Cardiac muscle cell (in vitro differentiated cells and primary cell): ENCODE measurements around the gene KCNH5. TPM values are rescaled to one million over a fixed set of nuclear protein-coding genes. Genes with fewer than 3 reads are reported as not detected.

Experiments
- DNase-seq, 2 donors: peaks; one replicate each; pipeline versions ENCODE4 v3.0.0 to v3.0.0-alpha.2; 2010 to 2017; ENCODE audit warnings: low read depth in 1 of 2, low spot score in 1 of 2
- H3K27ac ChIP-seq: fragments of 200-600 bp; sonication (generic); 2 replicates; pipeline ENCODE4 v1.5.1; 2016
- H3K27me3 ChIP-seq: fragments of 200-600 bp; sonication (generic); 2 replicates; pipeline ENCODE4 v1.6.0; 2016; ENCODE audit warnings: control low read depth
- H3K36me3 ChIP-seq: fragments of 200-600 bp; sonication (generic); 2 replicates; pipeline ENCODE4 v1.5.1; 2016; ENCODE audit warnings: control low read depth
- H3K4me1 ChIP-seq: fragments of 200-600 bp; sonication (generic); 2 replicates; pipeline ENCODE4 v1.8.1; 2017; ENCODE audit warnings: low read depth, mild to moderate bottlenecking, mixed run types
- H3K4me3 ChIP-seq: fragments of 200-600 bp; sonication (generic); 2 replicates; pipeline ENCODE4 v1.5.1; 2016; ENCODE audit warnings: mild to moderate bottlenecking
- H3K9me3 ChIP-seq: fragments of 200-600 bp; sonication (generic); 2 replicates; pipeline ENCODE4 v1.5.1; 2017; ENCODE audit warnings: low read depth, mild to moderate bottlenecking, control low read depth
- polyA plus RNA-seq: library from polyadenylated mRNA; unstranded; fragments of >200 nt; fragmentation: Nextera tagmentation; extraction: Ambion mirVana; gene quantifications from 2 replicates; pipeline ENCODE4 v1.2.1, GENCODE V29; 2016
- total RNA-seq: library from RNA; depleted of rRNA; stranded (reverse); fragments of >200 nt; gene quantifications from 2 replicates; pipeline ENCODE4 v1.2.3, GENCODE V29; 2016
- TF ChIP-seq, protein P1 (sequence below): IDR thresholded peaks from 2 replicates; pipeline ENCODE4 v1.5.1; 2012; ENCODE audit warnings: low read depth, mild to moderate bottlenecking, low read length

The KCNH5 gene
- total and polyA plus RNA-seq, 2 experiments from 2014 or later, result 0.06 TPM; not detected in 1

DNA sequence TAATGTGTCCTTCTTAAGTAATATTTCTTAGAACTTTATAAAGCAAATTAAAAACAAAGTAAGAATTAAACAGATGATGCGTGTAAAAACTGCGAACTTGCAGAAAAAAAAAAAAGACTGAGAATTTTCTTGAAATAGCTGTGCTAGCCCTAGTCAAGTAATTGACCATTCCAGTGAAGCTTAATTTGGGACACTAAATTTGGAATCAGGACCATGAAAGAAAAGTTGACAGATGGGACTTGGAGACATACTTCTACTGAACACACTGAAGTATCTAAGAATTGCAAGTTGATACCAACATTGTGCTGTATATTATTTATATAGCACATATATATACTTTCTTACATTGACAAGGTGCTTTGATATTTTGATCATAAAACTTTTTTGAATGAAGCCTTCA is 386.6 kb downstream of the KCNH5 start:
- no peaks in the 10 kb centered on the region for H3K36me3 ChIP-seq
- H3K9me3 ChIP-seq, result no peaks in the 10 kb centered on the region
- peaks cover 9% of the 10 kb centered on the region for H3K4me1 ChIP-seq
- TF ChIP-seq, protein P1, sequence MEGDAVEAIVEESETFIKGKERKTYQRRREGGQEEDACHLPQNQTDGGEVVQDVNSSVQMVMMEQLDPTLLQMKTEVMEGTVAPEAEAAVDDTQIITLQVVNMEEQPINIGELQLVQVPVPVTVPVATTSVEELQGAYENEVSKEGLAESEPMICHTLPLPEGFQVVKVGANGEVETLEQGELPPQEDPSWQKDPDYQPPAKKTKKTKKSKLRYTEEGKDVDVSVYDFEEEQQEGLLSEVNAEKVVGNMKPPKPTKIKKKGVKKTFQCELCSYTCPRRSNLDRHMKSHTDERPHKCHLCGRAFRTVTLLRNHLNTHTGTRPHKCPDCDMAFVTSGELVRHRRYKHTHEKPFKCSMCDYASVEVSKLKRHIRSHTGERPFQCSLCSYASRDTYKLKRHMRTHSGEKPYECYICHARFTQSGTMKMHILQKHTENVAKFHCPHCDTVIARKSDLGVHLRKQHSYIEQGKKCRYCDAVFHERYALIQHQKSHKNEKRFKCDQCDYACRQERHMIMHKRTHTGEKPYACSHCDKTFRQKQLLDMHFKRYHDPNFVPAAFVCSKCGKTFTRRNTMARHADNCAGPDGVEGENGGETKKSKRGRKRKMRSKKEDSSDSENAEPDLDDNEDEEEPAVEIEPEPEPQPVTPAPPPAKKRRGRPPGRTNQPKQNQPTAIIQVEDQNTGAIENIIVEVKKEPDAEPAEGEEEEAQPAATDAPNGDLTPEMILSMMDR, result no peak
- no peaks in the 10 kb centered on the region for H3K27me3 ChIP-seq
- no peak for DNase-seq
- no peak overlapping the region for H3K27ac ChIP-seq
- H3K4me3 ChIP-seq, result no peak overlapping the region

DNA sequence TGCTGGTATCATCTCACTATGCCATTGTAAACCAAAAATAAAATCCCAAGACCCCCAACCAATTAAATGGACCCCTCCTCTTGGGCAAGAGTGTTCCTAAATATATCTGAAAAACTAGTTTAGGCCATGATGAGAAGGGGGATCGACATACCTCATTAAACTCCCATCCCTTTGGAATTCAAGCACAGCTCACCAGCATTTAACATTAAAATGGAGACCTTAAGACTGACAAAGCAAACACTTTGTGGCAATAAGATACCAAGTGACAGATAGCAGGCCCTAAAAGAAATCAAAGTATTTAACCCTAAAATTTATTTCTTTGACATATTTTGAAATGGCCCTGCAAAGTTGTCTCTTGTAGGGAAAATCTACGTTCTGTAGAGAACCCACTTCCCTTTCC is 387.9 kb downstream of the KCNH5 start:
- Histone ChIP-seq H3K27ac (no peak overlapping the region), H3K36me3 (no peaks in the 10 kb centered on the region), H3K9me3 (no peaks in the 10 kb centered on the region), H3K4me1 (no peaks in the 10 kb centered on the region), H3K4me3 (no peak overlapping the region), H3K27me3 (no peaks in the 10 kb centered on the region)
- TF ChIP-seq, protein P1, result no peak
- DNase-seq, result no peak

DNA sequence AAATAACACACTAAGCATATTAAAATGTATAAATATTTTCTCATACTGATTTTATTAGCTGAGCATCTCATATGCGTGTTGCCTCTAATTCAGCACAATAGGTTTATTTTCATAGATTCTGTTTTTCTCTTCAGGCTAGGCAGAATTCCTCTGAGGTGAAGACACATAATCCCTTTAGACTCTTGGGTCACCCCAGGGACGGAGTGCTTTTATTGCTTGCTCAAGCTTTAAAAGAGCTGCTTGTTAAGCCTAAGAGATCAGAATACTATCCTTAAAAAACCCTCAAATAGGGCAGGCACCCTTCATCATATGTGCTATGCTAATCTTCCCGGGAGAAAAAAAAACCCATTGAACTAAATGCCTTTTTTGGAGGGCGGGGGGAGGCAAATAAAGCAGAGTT is 390.1 kb downstream of the KCNH5 start:
- TF ChIP-seq, protein P1, result no peak
- no peaks in the 10 kb centered on the region for H3K36me3 ChIP-seq
- H3K27ac ChIP-seq, result no peak overlapping the region
- no peaks in the 10 kb centered on the region for H3K4me1 ChIP-seq
- no peaks in the 10 kb centered on the region for H3K27me3 ChIP-seq
- no peak for DNase-seq
- no peak overlapping the region for H3K4me3 ChIP-seq
- H3K9me3 ChIP-seq, result no peaks in the 10 kb centered on the region

DNA sequence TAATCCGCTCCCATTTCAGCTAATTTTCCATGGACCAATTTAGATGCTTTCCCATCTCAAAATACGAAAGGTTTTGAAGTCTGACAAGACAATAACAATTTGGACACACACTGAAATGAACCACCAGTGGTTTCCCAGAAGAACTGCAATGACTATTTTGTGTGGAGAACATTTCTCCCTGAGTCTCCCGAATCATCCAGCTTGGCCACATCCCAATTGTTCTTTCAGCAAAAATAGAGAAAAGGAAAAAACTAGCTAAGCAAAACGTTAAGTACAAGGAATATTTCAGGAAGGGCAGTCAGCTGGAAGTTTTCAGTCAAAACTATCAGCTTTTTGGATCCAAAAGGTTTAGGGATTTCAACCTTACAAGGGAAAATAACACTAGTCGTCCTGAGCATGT is 390.6 kb downstream of the KCNH5 start:
- no peaks in the 10 kb centered on the region for H3K4me1 ChIP-seq
- H3K9me3 ChIP-seq, result no peaks in the 10 kb centered on the region
- TF ChIP-seq, protein P1, result no peak
- H3K4me3 ChIP-seq, result no peak overlapping the region
- no peaks in the 10 kb centered on the region for H3K36me3 ChIP-seq
- peak in 1 of 2 donors; percentile 51 for DNase-seq
- no peaks in the 10 kb centered on the region for H3K27me3 ChIP-seq
- no peak overlapping the region for H3K27ac ChIP-seq

Other genes with a start within 250 kb of the KCNH5 start
- gene RHOJ, start 159.0 kb upstream of the KCNH5 start, total RNA-seq, result 0.18 TPM in 1 of 2 replicates, not detected in the other
- gene RHOJ, start 159.0 kb upstream of the KCNH5 start, polyA plus RNA-seq, result 0.74 TPM in 1 of 2 replicates, not detected in the other